Measurements from ENCODE around the gene MYO3B.

DNA sequence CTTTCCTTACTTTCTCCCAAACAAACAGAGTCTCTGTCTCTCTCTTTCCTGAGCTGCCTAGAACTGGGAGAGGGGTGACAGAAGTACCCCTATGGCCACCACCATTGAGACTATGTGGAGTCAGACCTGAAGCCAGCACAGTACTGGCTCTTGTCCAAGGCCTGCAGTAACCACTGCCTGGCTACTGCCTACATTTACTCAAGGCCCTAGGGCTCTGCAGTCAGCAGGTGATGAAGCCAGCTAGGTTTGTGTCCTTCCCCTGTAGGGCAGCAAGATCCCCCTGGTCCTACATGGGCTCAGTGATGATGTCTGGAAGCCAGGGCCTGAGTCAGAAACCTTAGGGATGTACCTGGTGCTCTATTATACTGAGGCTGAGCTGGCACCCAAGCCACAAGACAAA is 12.2 kb downstream of the MYO3B start:
- TF ChIP-seq GATA2 (IDR thresholded peaks at IDR 0.05; ENCODE audit: low read depth, low read length) (no peak), GATA3 (IDR thresholded peaks at IDR 0.05; ENCODE audit: low read depth, low read length) (no peak)
